H54 (cell line): ENCODE results near the gene CYB561D1.

Experiments
- DNase-seq: peaks from one replicate; pipeline ENCODE4 v3.0.0; 2011; ENCODE audit warnings: low spot score, mixed read lengths; ENCODE audit not compliant: insufficient read length
- FAIRE-seq: peaks from 3 replicates; lab custom pipeline; 2011; peaks lifted over from hg19 to GRCh38; lab: Jason Lieb, UNC
- POLR2A ChIP-seq: IDR thresholded peaks from 2 replicates; pipeline ENCODE4 v1.6.1; 2011; ENCODE audit warnings: low read depth, mild to moderate bottlenecking, low read length

Gene CYB561D1

GRCh38 chr1:109474697-109475096 lies 19.2 kb upstream of the CYB561D1 start:
- DNase-seq (no peak), FAIRE-seq (no peak)
- no peak for TF ChIP-seq POLR2A

GRCh38 chr1:109475261-109475660 lies 18.6 kb upstream of the CYB561D1 start:
- TF ChIP-seq POLR2A = no peak
- DNase-seq = no peak
- FAIRE-seq = no peak

- no peak for TF ChIP-seq POLR2A
- DNase-seq = no peak
- FAIRE-seq = no peak
Observed at GRCh38 chr1:109476825-109477224, 17.1 kb upstream of the CYB561D1 start.

- peak; percentile 61 for DNase-seq
- FAIRE-seq = no peak
- TF ChIP-seq POLR2A = no peak
Observed at GRCh38 chr1:109477821-109478220, 16.1 kb upstream of the CYB561D1 start.

- DNase-seq (no peak), FAIRE-seq (no peak)
- no peak for TF ChIP-seq POLR2A
Observed at GRCh38 chr1:109478806-109479205, 15.1 kb upstream of the CYB561D1 start.

- FAIRE-seq = no peak
- DNase-seq = no peak
- TF ChIP-seq POLR2A = no peak
Observed at GRCh38 chr1:109479311-109479710, 14.6 kb upstream of the CYB561D1 start.

GRCh38 chr1:109479901-109480300 lies 14.0 kb upstream of the CYB561D1 start:
- TF ChIP-seq POLR2A = no peak
- DNase-seq = no peak
- FAIRE-seq = no peak

- no peak for DNase-seq
Observed at GRCh38 chr1:109481646-109482045, 12.2 kb upstream of the CYB561D1 start.

GRCh38 chr1:109482242-109482641 lies 11.7 kb upstream of the CYB561D1 start:
- no peak for TF ChIP-seq POLR2A
- DNase-seq = no peak
- FAIRE-seq = no peak

More at GRCh38 chr1:109481646-109482045, 12.2 kb upstream of the CYB561D1 start:
- TF ChIP-seq POLR2A = no peak
- FAIRE-seq = no peak

GRCh38 chr1:109482791-109483671 lies 10.9 kb upstream of the CYB561D1 start:
- DNase-seq = no peak

GRCh38 chr1:109483672-109484518 lies 10.0 kb upstream of the CYB561D1 start, which contains the start of gene ATXN7L2:
ATXN7L2 (plus strand) TSS chr1:109483905; CDS start chr1:109483954, 49 bp downstream.
- DNase-seq = peak; percentile 97
- no peak for FAIRE-seq
- peak; percentile 92 for TF ChIP-seq POLR2A

More at GRCh38 chr1:109482791-109483671, 10.9 kb upstream of the CYB561D1 start:
- FAIRE-seq = no peak
- TF ChIP-seq POLR2A = no peak

- no peak for DNase-seq
- no peak for TF ChIP-seq POLR2A
Observed at GRCh38 chr1:109484519-109484975, 9.3 kb upstream of the CYB561D1 start.

GRCh38 chr1:109485001-109485400 lies 8.9 kb upstream of the CYB561D1 start:
- no peak for DNase-seq
- FAIRE-seq = no peak
- no peak for TF ChIP-seq POLR2A

More at GRCh38 chr1:109484519-109484975, 9.3 kb upstream of the CYB561D1 start:
- FAIRE-seq = no peak

- TF ChIP-seq POLR2A = no peak
- no peak for FAIRE-seq
- no peak for DNase-seq
Observed at GRCh38 chr1:109487261-109487660, 6.6 kb upstream of the CYB561D1 start.

- no peak for DNase-seq
- no peak for TF ChIP-seq POLR2A
- FAIRE-seq = no peak
Observed at GRCh38 chr1:109488201-109488600, 5.7 kb upstream of the CYB561D1 start.
